Measurements from ENCODE around the gene CPLX3.

CPLX3 gene

DNA sequence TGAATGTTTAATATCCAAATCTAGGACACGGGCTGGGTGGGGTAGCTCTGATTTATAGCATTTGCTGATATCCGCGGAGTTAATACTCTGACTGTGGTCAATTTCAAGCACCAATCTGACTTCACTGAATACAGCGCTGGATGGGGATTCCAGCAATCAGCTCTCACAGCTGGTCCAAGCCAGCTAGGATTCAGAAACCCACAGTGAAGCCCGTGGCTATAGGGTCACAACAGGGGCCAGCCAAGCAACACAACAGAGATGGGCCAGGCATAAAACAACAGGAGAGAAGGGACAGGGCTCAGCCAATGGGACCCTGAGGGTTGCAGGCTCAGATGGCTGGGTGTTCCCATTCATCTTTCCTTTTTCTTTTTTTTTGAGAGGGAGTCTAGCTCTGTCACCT lies 19.1 kb upstream of the CPLX3 start:
- DNase-seq = no peak

DNA sequence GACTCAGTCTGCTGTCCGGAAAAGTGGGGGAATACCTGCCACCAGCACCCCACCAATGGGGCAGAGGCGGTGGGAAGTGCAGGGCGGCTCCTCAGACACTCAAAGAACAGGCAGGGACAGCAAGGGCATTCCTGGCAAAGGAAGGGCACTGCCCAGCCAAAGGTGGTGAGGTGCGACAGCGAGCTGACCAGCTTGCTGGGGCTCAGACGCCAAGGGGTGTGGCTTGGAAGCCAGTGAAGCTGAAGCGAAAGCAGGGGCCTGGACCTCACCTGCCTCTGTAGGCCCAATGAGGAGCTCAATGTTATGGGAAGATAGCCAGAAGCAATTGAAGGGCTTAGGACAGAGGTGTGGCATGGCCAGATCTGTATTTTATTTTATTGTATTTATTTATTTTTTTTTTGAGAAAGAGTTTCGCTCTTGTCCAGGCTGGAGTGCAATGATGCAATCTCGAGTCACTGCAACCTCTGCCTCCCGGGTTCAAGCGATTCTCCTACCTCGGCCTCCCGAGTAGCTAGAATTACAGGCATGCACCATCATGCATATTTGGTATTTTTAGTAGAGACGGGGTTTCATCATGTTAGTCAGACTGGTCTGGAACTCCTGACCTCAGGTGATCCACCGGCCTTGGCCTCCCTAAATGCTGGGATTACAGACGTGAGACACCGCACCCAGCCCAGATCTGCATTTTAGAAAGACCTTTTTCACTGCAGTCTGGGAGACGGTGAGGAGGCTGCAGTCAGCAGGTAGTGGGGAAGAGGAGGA lies 18.2 kb upstream of the CPLX3 start:
- DNase-seq = no peak

DNA sequence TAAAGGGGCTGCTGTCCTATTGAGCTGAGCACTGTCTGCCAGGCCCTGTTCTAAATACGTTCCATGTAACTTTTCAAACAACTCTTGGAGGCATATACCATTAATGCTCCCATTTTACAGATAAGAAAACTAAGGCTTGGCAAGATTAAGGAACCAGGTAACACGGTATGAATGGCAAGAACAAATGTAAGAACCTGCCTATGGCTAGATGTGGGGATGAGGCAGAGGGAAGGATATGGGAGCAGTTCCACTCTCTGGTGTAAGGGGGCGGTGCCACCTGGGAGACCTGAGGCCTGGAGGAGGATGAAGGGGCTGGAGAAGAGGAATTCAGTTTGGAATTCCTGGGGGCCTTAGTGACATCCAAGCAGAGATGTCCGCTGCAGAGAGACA lies 17.6 kb upstream of the CPLX3 start:
- DNase-seq = no peak

DNA sequence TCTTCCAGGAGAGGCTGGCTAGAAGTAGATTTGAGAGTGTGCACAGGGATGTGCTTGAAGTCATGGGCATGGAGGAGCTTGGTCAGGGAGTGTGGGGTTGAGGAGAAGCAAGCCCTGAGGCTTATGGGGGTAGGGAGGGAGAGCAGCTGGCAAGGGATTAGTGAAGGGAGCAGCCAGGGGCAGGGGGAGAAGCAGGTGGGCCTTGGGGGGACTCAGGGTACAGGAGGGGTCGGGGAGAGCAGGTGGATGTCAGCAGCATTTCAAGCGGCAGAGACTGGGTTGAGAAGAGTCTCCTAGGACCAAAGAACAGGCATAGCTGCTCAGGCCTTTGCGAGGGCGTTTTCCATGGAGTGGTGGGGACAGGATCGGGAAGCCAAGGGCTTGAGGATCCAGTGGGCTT lies 17.2 kb upstream of the CPLX3 start:
- DNase-seq = no peak

GRCh38 chr15:74809956-74810355 lies 16.5 kb upstream of the CPLX3 start:
- no peak for DNase-seq

GRCh38 chr15:74812533-74812932 lies 13.9 kb upstream of the CPLX3 start, which contains the start of gene LMAN1L:
Gene LMAN1L (plus strand): TSS chr15:74812835. CDS start chr15:74812855, 20 bp downstream.
- DNase-seq = no peak

- peak; percentile 27 for DNase-seq
Measured at GRCh38 chr15:74815121-74815934, 11.1 kb upstream of the CPLX3 start.

- DNase-seq = no peak
Measured at GRCh38 chr15:74815961-74816360, 10.5 kb upstream of the CPLX3 start.

GRCh38 chr15:74816624-74817369 lies 9.6 kb upstream of the CPLX3 start:
- DNase-seq = no peak

GRCh38 chr15:74817370-74817737 lies 9.1 kb upstream of the CPLX3 start:
- no peak for DNase-seq

DNA sequence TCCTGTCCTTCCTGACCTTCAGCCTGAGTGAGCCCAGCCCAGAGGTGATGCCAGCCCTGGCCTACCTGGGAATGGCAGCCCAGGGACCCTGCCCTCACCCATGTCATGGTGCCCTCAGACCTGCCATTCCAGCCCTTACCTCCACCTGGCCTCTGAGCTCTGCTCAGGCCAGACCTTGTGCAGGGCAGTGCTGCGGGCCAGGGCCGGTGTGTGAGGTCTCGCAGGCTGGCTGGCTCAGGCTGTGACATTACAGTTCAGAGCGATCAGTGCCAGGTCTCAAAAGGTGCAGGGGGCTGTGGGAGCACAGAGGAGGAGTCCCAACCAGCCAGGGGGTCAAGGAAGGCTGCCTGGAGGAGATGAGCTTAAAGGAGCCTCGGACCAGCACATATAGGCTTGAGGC lies 6.4 kb upstream of the CPLX3 start:
- no peak for DNase-seq

GRCh38 chr15:74821091-74821789 lies 5.2 kb upstream of the CPLX3 start:
- peak; percentile 65 for DNase-seq

DNA sequence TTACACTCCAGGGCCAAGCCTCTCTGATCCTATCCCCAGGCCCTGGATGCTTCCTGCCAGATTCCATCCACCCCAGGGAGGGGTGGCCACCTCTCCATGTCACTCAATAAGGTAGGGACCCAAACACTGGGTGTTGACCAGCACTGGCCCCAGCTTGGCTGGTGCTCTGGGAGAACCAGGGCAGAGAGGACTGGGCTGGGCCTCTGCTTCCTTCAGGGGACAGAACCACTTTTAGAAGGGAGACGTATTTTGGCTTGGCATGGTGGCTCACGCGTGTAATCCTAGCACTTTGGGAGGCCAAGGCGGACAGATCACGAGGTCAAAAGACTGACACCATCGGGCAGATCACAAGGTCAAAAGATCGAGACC lies 4.7 kb upstream of the CPLX3 start:
- DNase-seq = no peak

GRCh38 chr15:74822233-74822632 lies 4.2 kb upstream of the CPLX3 start:
- DNase-seq = no peak

- DNase-seq = no peak
Measured at GRCh38 chr15:74823324-74823723, 3.1 kb upstream of the CPLX3 start.

DNA sequence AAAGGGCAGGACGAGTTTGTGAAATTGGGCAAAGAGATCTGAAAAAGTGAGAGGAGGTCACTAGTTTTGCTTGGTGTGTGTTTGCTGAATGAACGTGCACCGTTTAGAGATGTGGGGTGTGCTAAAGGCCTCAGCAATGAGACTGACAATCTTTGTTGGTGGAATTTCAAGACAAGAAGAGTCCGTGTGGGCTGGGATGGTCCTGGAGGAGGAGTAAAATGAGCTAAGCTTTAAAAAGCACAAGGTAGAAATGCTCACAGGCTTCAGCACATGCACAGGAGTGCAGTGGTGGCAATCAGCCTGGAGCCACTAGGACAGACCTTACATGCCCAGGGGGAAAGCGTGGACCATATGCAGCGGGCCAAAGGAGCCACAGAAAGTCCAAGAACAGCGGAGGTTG lies 1.5 kb upstream of the CPLX3 start:
- DNase-seq = no peak

DNA sequence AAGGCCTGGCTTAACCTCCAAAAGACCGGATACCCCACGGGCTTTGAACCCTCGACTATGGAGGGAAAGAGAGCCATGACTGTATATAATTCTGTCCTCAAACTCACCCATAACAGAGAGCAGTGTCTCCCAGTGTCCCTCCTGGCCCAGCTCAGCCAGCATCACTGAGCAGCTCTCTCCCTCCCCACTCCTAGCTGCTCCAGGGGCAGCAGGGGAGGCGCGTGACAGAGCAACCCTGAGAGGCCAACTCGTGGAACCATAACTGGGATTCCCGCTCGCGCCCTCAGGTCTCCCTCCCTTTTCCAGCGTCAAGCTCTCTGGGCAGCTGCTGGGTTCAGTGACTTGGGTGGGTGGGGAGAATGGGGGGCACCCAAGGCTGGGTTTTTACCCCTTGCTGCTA lies 561 bp upstream of the CPLX3 start:
- no peak for DNase-seq

DNA sequence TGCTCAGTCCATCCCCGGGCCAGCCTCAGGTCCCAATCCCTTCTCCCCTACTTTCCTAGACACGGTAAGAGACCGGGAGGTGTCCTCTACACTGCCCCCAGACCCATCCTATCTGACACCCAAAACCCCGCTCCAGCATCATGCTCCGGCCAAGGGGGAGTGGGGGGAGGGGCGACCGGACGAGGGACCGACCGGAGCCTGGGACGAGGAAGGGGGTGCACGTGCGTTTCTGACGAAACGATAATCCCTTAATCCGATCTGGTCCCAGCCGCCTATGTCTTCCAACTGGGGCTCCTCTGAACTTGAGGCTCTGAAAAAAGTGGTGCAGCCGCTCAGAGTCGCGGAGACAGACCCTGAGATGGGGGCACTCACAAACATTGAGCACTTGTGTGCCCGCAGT lies 494 bp downstream of the CPLX3 start:
- no peak for DNase-seq

DNA sequence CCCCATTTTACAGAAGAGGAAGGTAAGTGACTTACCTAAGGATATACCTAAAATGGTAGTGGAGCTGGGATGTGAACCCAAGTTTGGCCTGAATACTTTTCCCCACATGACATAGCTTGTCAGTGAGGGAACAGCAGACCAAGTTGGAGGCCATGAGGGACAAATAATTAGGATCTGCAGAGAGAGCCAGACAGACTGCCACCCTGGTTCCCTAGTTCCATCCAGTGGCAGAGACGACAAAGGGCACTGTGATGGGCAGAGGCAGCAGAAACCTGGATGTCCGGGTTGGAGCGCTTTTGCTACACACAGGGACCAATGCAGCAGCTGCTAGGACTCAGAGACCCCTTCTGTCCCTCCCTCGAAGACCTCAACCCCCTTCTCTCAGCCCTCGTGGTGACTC lies 1.2 kb downstream of the CPLX3 start:
- DNase-seq = no peak

- DNase-seq = no peak
Measured at GRCh38 chr15:74828835-74829234, 2.4 kb downstream of the CPLX3 start.

GRCh38 chr15:74829486-74829885 lies 3.1 kb downstream of the CPLX3 start:
- no peak for DNase-seq

DNA sequence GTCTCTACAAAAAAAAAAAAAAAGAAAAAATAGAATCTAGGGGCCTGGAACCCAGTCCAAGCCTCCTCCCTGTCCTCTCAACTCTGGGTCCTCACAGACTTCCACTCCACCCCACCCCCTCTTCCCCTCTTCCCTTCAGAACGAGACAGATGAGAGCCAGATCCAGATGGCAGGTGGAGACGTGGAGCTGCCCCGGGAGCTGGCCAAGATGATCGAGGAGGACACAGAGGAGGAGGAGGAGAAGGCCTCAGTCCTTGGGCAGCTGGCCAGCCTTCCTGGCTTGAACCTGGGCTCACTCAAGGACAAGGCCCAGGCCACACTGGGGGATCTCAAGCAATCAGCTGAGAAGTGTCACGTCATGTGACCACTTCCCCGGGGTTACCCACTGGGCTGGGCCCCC lies 3.6 kb downstream of the CPLX3 start:
- DNase-seq = no peak

GRCh38 chr15:74830868-74831267 lies 4.4 kb downstream of the CPLX3 start:
- no peak for DNase-seq
